KMS-11 (cell line): ENCODE measurements around the gene SERINC3.

Source experiments
- H2AFZ ChIP-seq: fragments of 200-600 bp; sonication (generic); 2 replicates; pipeline ENCODE4 v1.6.1; 2016; ENCODE audit warnings: antibody characterized with exemption, mixed run types, low read depth
- H3K27ac ChIP-seq: fragments of 200-600 bp; sonication (generic); 2 replicates; pipeline ENCODE4 v1.6.1; 2016; ENCODE audit warnings: mild to moderate bottlenecking, mixed run types
- H3K27me3 ChIP-seq: fragments of 200-600 bp; sonication (generic); 2 replicates; pipeline ENCODE4 v1.6.1; 2017; ENCODE audit warnings: mild to moderate bottlenecking, low read depth, mixed run types, moderate library complexity; ENCODE audit not compliant: insufficient read depth
- H3K36me3 ChIP-seq: fragments of 200-600 bp; sonication (generic); 2 replicates; pipeline ENCODE4 v1.6.1; 2017; ENCODE audit warnings: mild to moderate bottlenecking, mixed run types; ENCODE audit not compliant: insufficient read depth
- H3K4me1 ChIP-seq: fragments of 200-600 bp; sonication (generic); 2 replicates; pipeline ENCODE4 v1.6.1; 2016; ENCODE audit warnings: mild to moderate bottlenecking, low read depth, mixed run types; ENCODE audit not compliant: poor library complexity, severe bottlenecking
- H3K4me2 ChIP-seq: fragments of 200-600 bp; sonication (generic); 2 replicates; pipeline ENCODE4 v1.7.0; 2016; ENCODE audit warnings: mild to moderate bottlenecking, mixed run types
- H3K4me3 ChIP-seq: fragments of 200-600 bp; sonication (generic); IDR thresholded peaks from 2 replicates; pipeline ENCODE4 v1.6.1; 2017; ENCODE audit warnings: low read depth, low read length, mixed read lengths; ENCODE audit not compliant: insufficient read depth
- H3K79me2 ChIP-seq: fragments of 200-600 bp; sonication (generic); 2 replicates; pipeline ENCODE4 v1.6.1; 2016; ENCODE audit warnings: low read depth, mixed run types; ENCODE audit not compliant: insufficient read depth
- H3K9ac ChIP-seq: fragments of 200-600 bp; sonication (generic); 2 replicates; pipeline ENCODE4 v1.6.1; 2016; ENCODE audit warnings: mild to moderate bottlenecking, mixed run types
- H4K20me1 ChIP-seq: fragments of 200-600 bp; sonication (generic); 2 replicates; pipeline ENCODE4 v1.6.1; 2016; ENCODE audit warnings: mild to moderate bottlenecking, mixed run types; ENCODE audit not compliant: insufficient read depth
- TF ChIP-seq, protein P1 (sequence below): fragments of 200-600 bp; sonication (generic); conservative IDR thresholded peaks from 2 replicates; pipeline ENCODE4 v1.6.1; 2017; ENCODE audit warnings: low read depth, mild to moderate bottlenecking, antibody characterized with exemption, low read length, moderate library complexity, mixed read lengths

The SERINC3 gene

DNA sequence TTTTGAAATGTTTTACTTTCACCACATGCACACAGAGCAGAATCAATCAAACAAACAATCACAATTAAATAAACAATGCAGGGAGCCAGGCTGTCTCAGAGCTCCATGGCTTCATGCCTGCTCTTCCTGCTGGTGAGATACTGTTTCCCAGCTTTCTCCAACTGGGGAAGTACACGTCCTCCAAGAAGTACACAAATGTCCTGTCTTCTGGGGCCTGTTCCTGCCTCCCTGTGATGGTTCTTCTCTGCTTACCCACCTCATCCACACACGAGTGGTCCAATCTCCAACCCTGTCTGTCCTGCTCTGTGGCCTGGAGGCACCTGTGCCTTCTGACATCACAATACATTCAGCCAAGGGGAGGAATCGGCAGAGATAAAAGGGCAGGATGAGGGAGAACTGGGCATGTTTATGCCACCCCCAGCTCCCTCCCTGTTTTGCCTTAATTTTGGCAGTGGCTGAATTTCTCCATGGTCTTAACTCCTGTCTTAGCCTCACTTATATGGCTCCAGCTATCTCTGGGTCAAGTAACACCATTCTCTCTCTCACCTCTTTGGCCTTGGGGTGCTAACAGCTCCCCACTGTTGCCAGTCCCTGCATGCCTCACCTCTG lies 71.5 kb downstream of the SERINC3 start:
- H3K4me2 ChIP-seq = no peak overlapping the region

DNA sequence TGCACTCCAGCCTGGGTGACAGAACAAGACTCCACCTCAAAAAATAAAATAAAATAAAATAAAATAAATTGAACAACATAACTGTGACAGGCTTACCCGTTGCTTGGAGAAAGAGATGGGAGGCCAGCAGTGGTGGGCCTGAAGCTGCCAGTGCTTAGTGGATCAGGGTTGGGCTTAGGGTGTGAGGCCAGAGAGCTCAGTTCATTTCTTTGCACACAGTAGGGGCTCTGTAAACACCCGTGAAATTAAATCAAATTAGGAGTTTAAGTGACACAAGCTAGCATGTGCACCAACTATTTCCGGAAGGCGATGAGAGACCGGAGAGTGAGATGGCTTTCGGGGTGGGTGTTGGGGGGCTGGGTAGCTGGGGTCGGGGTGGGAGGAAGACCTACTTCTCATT lies 72.0 kb downstream of the SERINC3 start:
- peaks cover 10% of the 10 kb centered on the region for H3K4me1 ChIP-seq
- no peaks in the 10 kb centered on the region for H3K79me2 ChIP-seq
- no peak overlapping the region for H3K27ac ChIP-seq
- no peaks in the 10 kb centered on the region for H3K36me3 ChIP-seq
- no peaks in the 10 kb centered on the region for H3K27me3 ChIP-seq
- no peaks in the 10 kb centered on the region for H4K20me1 ChIP-seq
- H3K9ac ChIP-seq = no peak overlapping the region
- H2AFZ ChIP-seq = no peak overlapping the region
- H3K4me3 ChIP-seq = no peak overlapping the region
- TF ChIP-seq, protein P1, sequence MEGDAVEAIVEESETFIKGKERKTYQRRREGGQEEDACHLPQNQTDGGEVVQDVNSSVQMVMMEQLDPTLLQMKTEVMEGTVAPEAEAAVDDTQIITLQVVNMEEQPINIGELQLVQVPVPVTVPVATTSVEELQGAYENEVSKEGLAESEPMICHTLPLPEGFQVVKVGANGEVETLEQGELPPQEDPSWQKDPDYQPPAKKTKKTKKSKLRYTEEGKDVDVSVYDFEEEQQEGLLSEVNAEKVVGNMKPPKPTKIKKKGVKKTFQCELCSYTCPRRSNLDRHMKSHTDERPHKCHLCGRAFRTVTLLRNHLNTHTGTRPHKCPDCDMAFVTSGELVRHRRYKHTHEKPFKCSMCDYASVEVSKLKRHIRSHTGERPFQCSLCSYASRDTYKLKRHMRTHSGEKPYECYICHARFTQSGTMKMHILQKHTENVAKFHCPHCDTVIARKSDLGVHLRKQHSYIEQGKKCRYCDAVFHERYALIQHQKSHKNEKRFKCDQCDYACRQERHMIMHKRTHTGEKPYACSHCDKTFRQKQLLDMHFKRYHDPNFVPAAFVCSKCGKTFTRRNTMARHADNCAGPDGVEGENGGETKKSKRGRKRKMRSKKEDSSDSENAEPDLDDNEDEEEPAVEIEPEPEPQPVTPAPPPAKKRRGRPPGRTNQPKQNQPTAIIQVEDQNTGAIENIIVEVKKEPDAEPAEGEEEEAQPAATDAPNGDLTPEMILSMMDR = no peak
- H3K4me2 ChIP-seq = no peak overlapping the region

More for the DNA sequence above, 71.5 kb downstream of the SERINC3 start:
- Histone ChIP-seq H2AFZ (no peak overlapping the region), H3K4me3 (no peak overlapping the region), H3K9ac (no peak overlapping the region), H3K27me3 (no peaks in the 10 kb centered on the region), H3K36me3 (no peaks in the 10 kb centered on the region), H4K20me1 (no peaks in the 10 kb centered on the region), H3K4me1 (peaks cover 10% of the 10 kb centered on the region), H3K79me2 (no peaks in the 10 kb centered on the region), H3K27ac (no peak overlapping the region)
- TF ChIP-seq, protein P1 = no peak

DNA sequence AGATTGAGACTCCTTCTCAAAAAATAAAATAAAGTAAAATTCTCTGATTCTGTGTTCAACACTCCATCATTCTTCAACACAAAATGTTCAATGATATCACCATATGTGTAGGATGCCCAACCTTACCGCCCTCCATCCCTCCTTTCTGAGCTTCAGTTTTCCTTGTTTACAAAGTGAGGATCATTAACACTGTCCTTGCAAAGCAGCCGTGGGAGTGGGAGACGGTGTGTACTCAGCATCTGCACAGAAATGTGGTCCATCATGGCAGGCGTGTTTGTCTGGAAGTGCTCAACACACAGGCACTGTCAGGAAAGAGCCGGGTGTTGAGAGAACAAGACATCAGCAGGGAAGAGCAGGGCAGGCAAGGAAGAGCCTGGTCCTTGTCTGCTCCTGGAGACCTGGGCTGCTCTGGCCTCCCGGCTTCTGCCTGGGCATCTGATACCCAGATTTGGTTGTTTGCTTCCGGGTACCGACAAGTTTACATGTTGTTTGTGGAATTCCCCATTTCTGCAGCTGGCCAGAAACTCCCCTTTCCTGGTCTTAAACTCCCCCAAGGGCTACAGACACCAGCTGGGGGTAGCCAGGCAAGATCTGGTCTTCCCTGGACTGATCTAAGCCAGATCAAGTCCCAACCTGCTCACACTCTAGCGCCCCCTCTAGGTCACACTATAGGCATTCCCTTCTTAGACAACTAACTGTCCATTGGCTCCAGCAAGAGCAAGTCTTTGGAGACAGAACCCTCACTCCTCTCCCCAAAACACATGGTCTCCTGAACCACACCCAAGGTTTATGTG lies 72.9 kb downstream of the SERINC3 start:
- Histone ChIP-seq H3K36me3 (no peaks in the 10 kb centered on the region), H3K27ac (no peak overlapping the region), H3K27me3 (no peaks in the 10 kb centered on the region), H2AFZ (peak overlapping the region; percentile 25; the same call in 1 of the 2 replicates), H3K4me3 (no peak overlapping the region), H4K20me1 (no peaks in the 10 kb centered on the region), H3K79me2 (no peaks in the 10 kb centered on the region), H3K4me2 (no peak overlapping the region), H3K4me1 (peaks cover 10% of the 10 kb centered on the region), H3K9ac (no peak overlapping the region)
- TF ChIP-seq, protein P1 = peak; percentile 73

DNA sequence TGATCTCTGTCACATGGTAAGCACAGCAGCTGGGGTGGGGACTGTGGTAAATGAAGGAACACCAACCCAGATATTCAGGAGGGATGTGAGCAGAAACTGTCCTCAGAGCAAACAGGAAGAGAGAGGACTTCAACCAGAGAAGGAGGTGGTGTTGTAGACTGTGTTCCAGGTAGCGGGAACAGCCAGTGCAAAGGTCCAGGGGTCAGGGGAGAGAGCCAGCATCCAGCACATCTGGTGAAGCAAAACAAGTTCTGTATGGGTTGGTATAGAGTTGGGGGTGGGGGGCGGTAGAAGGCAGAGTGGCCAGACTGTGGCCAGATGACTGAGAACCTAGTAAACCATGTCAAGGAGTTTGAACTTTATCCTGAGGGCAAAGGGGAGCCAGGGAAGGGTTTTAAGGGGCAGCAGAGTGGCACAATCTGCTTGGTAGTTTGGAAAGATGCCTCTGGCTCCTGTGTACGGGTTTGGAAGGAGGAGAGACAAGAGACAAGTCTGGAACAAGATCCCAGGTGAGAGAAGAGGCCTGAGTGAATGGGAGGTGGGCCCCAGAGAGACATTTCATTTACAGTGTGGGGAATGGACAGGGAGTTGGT lies 73.9 kb downstream of the SERINC3 start:
- TF ChIP-seq, protein P1 = no peak
- H3K4me1 ChIP-seq = peaks cover 10% of the 10 kb centered on the region
- H3K36me3 ChIP-seq = no peaks in the 10 kb centered on the region
- no peak overlapping the region for H3K9ac ChIP-seq
- no peak overlapping the region for H3K4me3 ChIP-seq
- no peaks in the 10 kb centered on the region for H4K20me1 ChIP-seq
- no peak overlapping the region for H2AFZ ChIP-seq
- H3K27ac ChIP-seq = no peak overlapping the region
- H3K79me2 ChIP-seq = no peaks in the 10 kb centered on the region
- H3K4me2 ChIP-seq = no peak overlapping the region
- H3K27me3 ChIP-seq = no peaks in the 10 kb centered on the region
